Panc1 (cell line): ENCODE results near the gene SLC32A1. TPM values are rescaled to one million over a fixed set of nuclear protein-coding genes. Genes with fewer than 3 reads are reported as not detected.

Source experiments
- ATAC-seq: fragments of 200-7000 bp; cut with Tn5 transposase; 2 replicates; pipeline ENCODE4 v1.9.1; 2020; ENCODE audit warnings: mild to moderate bottlenecking, moderate library complexity
- BruUV-seq: library from RNA; stranded (reverse); fragments of 400-500 nt; replicated peaks from 2 replicates; lab custom pipeline; 2021; lab: Mats Ljungman, UMichigan
- CTCF ChIA-PET: fragments of 300-600 bp; sonication (Branson Sonifier 250); formaldehyde crosslinking; loops from one replicate; lab custom pipeline; 2022; ENCODE audit warnings: antibody characterized with exemption; lab: Charles Lee
- POLR2A ChIA-PET: fragments of 300-600 bp; sonication (Branson Sonifier 250); formaldehyde crosslinking; loops from one replicate; lab custom pipeline; 2022; ENCODE audit warnings: antibody characterized with exemption; lab: Charles Lee
- DNase-seq: peaks from one replicate; pipeline ENCODE4 v3.0.0-alpha.2; 2010; ENCODE audit warnings: low read depth, low spot score
- H3K27ac ChIP-seq: 2 replicates; pipeline ENCODE4 v1.5.1; 2011; ENCODE audit warnings: mild to moderate bottlenecking, low read length, inconsistent platforms
- H3K27me3 ChIP-seq: fragments of 200-500 bp; sonication (Bioruptor generic); 2 replicates; pipeline ENCODE4 v1.6.0; 2014; ENCODE audit warnings: low read length, inconsistent platforms; ENCODE audit not compliant: control insufficient read depth, insufficient read depth
- H3K36me3 ChIP-seq: fragments of 200-500 bp; sonication (Bioruptor generic); 2 replicates; pipeline ENCODE4 v1.5.1; 2014; ENCODE audit warnings: inconsistent platforms, mild to moderate bottlenecking, low read length, moderate library complexity; ENCODE audit not compliant: control insufficient read depth, insufficient read depth
- H3K4me1 ChIP-seq: 2 replicates; pipeline ENCODE4 v1.5.1; 2011; ENCODE audit warnings: inconsistent platforms, mild to moderate bottlenecking, low read length, moderate library complexity; ENCODE audit not compliant: control insufficient read depth, insufficient read depth
- H3K4me3 ChIP-seq, 2 experiments: 2 replicates each; pipeline ENCODE4 v1.5.1; 2011 to 2012; ENCODE audit warnings: low read depth in 2 of 2, low read length in 2 of 2, mild to moderate bottlenecking in 2 of 2, inconsistent platforms in 1 of 2, moderate library complexity in 1 of 2
- H3K9me3 ChIP-seq: fragments of 200-500 bp; sonication (Bioruptor generic); 2 replicates; pipeline ENCODE4 v1.5.1; 2014; ENCODE audit warnings: low read depth, mild to moderate bottlenecking, inconsistent platforms, low read length, moderate library complexity; ENCODE audit not compliant: control insufficient read depth, insufficient read depth
- CTCF ChIP-seq: fragments of 450-650 bp; IDR thresholded peaks from 2 replicates; pipeline ENCODE4 v1.5.1; 2017; ENCODE audit warnings: mild to moderate bottlenecking
- POLR2AphosphoS5 ChIP-seq: IDR thresholded peaks from 2 replicates; pipeline ENCODE4 v1.6.1; 2012; ENCODE audit warnings: mild to moderate bottlenecking, low read depth, low read length, moderate library complexity
- SIN3A ChIP-seq: IDR thresholded peaks from 2 replicates; pipeline ENCODE4 v1.6.1; 2012; ENCODE audit warnings: low read depth, mild to moderate bottlenecking, low read length, moderate library complexity, borderline replicate concordance; ENCODE audit not compliant: insufficient read depth
- TCF7L2 ChIP-seq: IDR thresholded peaks from 2 replicates; pipeline ENCODE4 v1.6.1; 2011; ENCODE audit warnings: mild to moderate bottlenecking, low read depth, low read length, inconsistent platforms
- in situ Hi-C: cut with HindIII; loops from 2 replicates; pipeline ENCODE4 v1.10.0; 2016; ENCODE audit warnings: low sequenced_read_pairs, low pct_unique_long_range_greater_than_20kb
- intact Hi-C: fragments of 100-400 bp; cut with micrococcal nuclease; formaldehyde crosslinking; loops from one replicate; pipeline ENCODE4 v1.10.0; 2022; ENCODE audit not compliant: unreplicated experiment
- total RNA-seq: library from RNA; stranded (reverse); gene quantifications from one replicate; pipeline ENCODE4 v1.2.1, GENCODE V29; 2021; ENCODE audit not compliant: unreplicated experiment
- TF ChIP-seq, protein P1 (sequence below), 2 experiments: IDR thresholded peaks; 2 replicates each; pipeline ENCODE4 v1.6.1; 2011 to 2012; ENCODE audit warnings: low read depth in 2 of 2, control low read depth in 1 of 2, low read length in 1 of 2, mild to moderate bottlenecking in 1 of 2, moderate library complexity in 1 of 2; ENCODE audit not compliant: insufficient read depth in 1 of 2

SLC32A1 gene
- total RNA-seq, 1 experiment from 2014 or later, result not detected

GRCh38 chr20:38728911-38729642 is 4.8 kb downstream of the SLC32A1 start:
- in situ Hi-C loops, result no loop called here

DNA sequence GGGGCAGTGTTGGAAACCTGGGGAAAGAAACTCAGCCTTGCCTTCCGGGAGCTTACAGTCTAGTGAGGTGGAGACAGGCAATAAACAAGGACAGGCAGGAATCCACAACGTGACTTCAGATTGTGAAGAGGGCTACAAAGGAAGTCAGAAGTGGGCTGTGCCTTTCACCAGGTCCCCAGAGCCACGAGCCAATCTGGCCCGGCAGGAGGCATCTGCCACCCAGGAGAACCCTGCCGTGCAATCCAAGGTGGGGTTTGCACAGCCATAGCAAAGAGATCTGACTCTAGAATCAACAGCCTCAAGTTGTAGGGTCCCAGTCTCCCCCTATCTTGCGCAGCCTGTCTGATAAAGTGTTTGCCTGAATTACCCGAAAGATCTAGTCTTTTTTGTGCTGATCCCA is 5.5 kb downstream of the SLC32A1 start:
- in situ Hi-C loops (no loop called here), intact Hi-C loops (loop anchor here (5.0 kb wide), 1 partner anchor 82 kb away; no protein-coding TSS in a partner anchor)
- ATAC-seq (no peak), DNase-seq (no peak)
- Histone ChIP-seq H3K4me1 (peaks cover 6% of the 10 kb centered on the region; the same call in 1 of the 2 replicates), H3K27ac (no peak overlapping the region), H3K9me3 (no peaks in the 10 kb centered on the region), H3K4me3 (no peak overlapping the region), H3K36me3 (no peaks in the 10 kb centered on the region), H3K27me3 (peaks cover 30% of the 10 kb centered on the region; the same call in 1 of the 2 replicates)
- ChIA-PET CTCF (no interaction called here), POLR2A (no interaction called here)
- no peak for TF ChIP-seq CTCF
- TF ChIP-seq, protein P1, sequence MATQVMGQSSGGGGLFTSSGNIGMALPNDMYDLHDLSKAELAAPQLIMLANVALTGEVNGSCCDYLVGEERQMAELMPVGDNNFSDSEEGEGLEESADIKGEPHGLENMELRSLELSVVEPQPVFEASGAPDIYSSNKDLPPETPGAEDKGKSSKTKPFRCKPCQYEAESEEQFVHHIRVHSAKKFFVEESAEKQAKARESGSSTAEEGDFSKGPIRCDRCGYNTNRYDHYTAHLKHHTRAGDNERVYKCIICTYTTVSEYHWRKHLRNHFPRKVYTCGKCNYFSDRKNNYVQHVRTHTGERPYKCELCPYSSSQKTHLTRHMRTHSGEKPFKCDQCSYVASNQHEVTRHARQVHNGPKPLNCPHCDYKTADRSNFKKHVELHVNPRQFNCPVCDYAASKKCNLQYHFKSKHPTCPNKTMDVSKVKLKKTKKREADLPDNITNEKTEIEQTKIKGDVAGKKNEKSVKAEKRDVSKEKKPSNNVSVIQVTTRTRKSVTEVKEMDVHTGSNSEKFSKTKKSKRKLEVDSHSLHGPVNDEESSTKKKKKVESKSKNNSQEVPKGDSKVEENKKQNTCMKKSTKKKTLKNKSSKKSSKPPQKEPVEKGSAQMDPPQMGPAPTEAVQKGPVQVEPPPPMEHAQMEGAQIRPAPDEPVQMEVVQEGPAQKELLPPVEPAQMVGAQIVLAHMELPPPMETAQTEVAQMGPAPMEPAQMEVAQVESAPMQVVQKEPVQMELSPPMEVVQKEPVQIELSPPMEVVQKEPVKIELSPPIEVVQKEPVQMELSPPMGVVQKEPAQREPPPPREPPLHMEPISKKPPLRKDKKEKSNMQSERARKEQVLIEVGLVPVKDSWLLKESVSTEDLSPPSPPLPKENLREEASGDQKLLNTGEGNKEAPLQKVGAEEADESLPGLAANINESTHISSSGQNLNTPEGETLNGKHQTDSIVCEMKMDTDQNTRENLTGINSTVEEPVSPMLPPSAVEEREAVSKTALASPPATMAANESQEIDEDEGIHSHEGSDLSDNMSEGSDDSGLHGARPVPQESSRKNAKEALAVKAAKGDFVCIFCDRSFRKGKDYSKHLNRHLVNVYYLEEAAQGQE (IDR thresholded peaks at IDR 0.05; ENCODE audit: insufficient read depth in 1 of 2, low read depth in 2 of 2, low read length in 1 of 2), result no peak
- TF ChIP-seq SIN3A, result no peak
- TF ChIP-seq TCF7L2, result no peak
- no peak for TF ChIP-seq POLR2AphosphoS5
- BruUV-seq, result no TSS peak

More at GRCh38 chr20:38728911-38729642, 4.8 kb downstream of the SLC32A1 start:
- no TSS peak for BruUV-seq
- Histone ChIP-seq H3K27me3 (peaks cover 27% of the 10 kb centered on the region; the same call in 1 of the 2 replicates), H3K9me3 (no peaks in the 10 kb centered on the region), H3K4me3 (no peak overlapping the region), H3K4me1 (peaks cover 6% of the 10 kb centered on the region; the same call in 1 of the 2 replicates), H3K27ac (no peak overlapping the region), H3K36me3 (no peaks in the 10 kb centered on the region)
- ATAC-seq, result no peak
- ChIA-PET POLR2A (no interaction called here), CTCF (interaction anchor here (0.6 kb wide), 1 partner anchor 311 kb away, joined by 6 read pairs; no protein-coding TSS in a partner anchor)
- intact Hi-C loops, result no loop called here
- no peak for TF ChIP-seq SIN3A
- TF ChIP-seq CTCF, result no peak
- TF ChIP-seq, protein P1 (IDR thresholded peaks at IDR 0.05; ENCODE audit: insufficient read depth in 1 of 2, low read depth in 2 of 2, low read length in 1 of 2), result no peak
- TF ChIP-seq TCF7L2, result no peak
- no peak for TF ChIP-seq POLR2AphosphoS5
- no peak for DNase-seq
